NK-92 treated with Interleukin-12 subunit alpha and Interleukin-12 subunit beta, amount 100 ng/mL, for 24 hours (cell line): ENCODE data around the gene C17orf75.
"Not testable (repeated sequence)": the region's sequence is repeated elsewhere in the genome, so short reads cannot be mapped to it uniquely, and the experiment has no call there.

ENCODE experiments used
- DNase-seq: peaks from one replicate; lab custom pipeline; 2025; lab: John Stamatoyannopoulos, UW

C17orf75 gene

DNA sequence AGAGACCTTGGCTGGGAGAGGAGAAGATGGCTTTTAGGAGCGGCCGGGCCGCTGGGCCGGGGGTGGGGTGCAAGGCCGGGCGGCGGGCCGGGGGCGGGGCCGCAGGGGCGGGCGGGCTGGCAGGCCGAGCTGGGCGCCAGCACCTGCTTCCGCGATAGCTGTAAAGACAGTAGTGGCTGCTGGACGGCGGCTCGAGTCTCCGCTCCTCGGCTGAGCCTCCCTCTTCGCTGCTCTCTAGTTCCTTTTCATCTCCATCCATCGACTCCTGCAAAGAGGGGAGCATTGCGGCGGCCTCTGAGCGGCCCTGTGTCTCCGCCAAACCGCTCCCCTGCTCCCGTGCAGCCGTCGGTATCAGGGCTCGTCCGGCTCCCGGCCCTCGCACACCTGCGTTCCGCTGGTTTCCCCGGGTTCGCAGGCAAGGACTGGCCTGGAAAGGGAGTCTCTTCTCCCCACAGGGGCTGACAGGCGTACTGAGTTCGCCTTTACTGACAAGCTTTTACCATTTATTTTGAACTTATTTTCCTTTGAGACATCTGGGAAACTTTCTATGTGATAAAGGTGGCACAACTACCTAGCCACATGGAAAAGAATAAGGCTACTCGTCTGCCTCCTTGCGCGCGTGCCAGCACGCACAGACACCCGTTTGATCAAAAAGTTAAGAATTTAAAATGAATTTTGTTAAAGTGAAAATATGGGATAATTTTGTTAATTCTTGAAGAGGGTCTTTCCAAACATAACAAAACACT is at the start of gene C17orf75:
TSS of gene C17orf75 (minus strand) at position 317 of the 746 bp plus-strand sequence. CDS start at position 283, 34 bp downstream.
- DNase-seq: peak; percentile 80

DNA sequence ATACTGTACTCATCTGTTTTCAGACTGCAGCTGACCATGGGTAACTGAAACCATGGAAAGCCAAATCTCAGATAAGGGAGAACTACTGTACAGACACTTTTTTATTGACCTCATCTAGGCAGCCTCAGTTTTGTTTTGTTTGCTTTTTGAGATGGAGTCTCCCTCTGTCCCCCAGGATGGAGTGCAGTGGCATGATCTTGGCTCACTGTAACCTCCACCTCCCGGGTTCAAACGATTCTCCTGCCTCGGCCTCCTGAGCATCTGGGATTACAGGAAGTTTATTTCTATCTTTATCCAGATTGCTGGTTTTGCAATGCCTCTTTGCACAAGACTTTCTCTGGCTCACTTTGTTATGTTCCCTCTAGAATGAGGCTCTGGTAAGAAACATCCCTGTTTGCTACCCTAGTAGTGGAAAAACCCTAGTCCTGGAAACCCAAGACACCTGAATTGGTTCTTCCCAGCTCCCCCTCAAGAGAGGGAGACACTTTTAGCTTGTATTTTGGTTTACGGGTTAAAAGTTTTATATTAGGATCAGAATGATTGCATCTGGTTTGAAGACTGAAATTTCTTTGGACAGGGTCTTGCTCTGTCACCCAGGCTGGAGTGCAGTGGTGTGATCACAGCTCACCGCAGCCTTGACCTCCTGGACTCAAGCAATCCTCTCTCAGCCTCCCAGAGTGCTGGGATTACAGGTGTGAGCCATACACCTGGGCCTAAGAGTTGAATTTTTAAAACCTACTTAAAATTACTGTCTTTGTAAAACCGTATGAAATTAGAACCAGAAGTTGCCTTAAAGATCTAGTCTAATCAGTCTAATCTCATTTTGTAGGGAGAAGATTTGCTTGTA is 46.9 kb upstream of the C17orf75 start:
- no peak for DNase-seq

GRCh38 chr17:32388128-32388527 is 46.2 kb upstream of the C17orf75 start:
- not testable (repeated sequence) for DNase-seq

GRCh38 chr17:32386844-32387243 is 44.9 kb upstream of the C17orf75 start:
- DNase-seq: no peak

- no peak for DNase-seq
Observed at GRCh38 chr17:32385971-32386370, 44.0 kb upstream of the C17orf75 start.

GRCh38 chr17:32385121-32385520 is 43.1 kb upstream of the C17orf75 start:
- DNase-seq: no peak

- no peak for DNase-seq
Observed at GRCh38 chr17:32383926-32384434, 42.0 kb upstream of the C17orf75 start.

GRCh38 chr17:32382526-32383223 is 40.7 kb upstream of the C17orf75 start:
- DNase-seq: no peak

GRCh38 chr17:32370426-32370825 is 28.5 kb upstream of the C17orf75 start:
- no peak for DNase-seq

DNA sequence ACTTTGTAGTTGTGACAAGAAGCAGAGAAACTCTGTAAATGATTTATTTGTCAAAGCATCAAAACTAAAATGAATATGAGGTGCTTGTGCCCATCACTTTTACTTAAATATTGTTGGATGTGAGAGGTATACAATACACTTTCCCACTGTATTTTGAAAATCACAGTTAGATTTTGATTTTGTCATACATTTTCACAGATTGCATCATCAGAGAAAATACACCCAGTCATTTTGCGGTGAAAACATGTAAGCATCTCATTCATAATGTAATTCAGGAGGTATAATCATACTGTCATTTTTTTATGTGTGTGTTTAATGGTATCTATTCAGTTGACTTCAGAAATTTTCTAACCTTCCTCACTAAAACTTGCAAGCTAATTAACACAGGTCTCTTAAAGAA is 19.3 kb upstream of the C17orf75 start:
- no peak for DNase-seq

GRCh38 chr17:32357615-32358014 is 15.6 kb upstream of the C17orf75 start:
- DNase-seq: no peak

- no peak for DNase-seq
Observed at GRCh38 chr17:32356750-32357149, 14.8 kb upstream of the C17orf75 start.

DNA sequence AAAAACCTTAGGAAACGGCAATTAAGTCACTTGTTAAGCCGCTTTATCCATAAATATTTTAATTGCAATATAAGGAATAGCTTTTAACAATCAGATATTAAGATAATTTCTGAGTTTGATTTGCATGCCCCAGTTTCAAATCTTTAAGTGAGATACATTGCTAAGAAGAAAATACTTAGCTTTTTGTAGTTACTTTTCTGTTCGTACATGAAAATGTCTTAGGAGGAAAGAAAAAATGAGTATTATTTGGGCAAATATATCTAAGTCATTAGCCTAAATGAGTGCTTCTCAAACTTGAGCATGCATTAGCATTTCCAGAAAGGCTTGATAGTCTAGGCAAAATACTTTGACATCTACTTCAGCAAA is 14.4 kb upstream of the C17orf75 start:
- DNase-seq: no peak

GRCh38 chr17:32355649-32356377 is 13.8 kb upstream of the C17orf75 start:
- no peak for DNase-seq

- not testable (repeated sequence) for DNase-seq
Observed at GRCh38 chr17:32352734-32353133, 10.8 kb upstream of the C17orf75 start.

- DNase-seq: no peak
Observed at GRCh38 chr17:32350666-32351418, 8.9 kb upstream of the C17orf75 start.

GRCh38 chr17:32349854-32350665 is 8.1 kb upstream of the C17orf75 start, which contains the start of gene ZNF207:
Gene ZNF207, plus strand, starts transcription at chr17:32350157. Its CDS starts 129 bp downstream, at chr17:32350286.
- peak; percentile 89 for DNase-seq

- no peak for DNase-seq
Observed at GRCh38 chr17:32349503-32349853, 7.5 kb upstream of the C17orf75 start.

- no peak for DNase-seq
Observed at GRCh38 chr17:32348483-32348800, 6.5 kb upstream of the C17orf75 start.

DNA sequence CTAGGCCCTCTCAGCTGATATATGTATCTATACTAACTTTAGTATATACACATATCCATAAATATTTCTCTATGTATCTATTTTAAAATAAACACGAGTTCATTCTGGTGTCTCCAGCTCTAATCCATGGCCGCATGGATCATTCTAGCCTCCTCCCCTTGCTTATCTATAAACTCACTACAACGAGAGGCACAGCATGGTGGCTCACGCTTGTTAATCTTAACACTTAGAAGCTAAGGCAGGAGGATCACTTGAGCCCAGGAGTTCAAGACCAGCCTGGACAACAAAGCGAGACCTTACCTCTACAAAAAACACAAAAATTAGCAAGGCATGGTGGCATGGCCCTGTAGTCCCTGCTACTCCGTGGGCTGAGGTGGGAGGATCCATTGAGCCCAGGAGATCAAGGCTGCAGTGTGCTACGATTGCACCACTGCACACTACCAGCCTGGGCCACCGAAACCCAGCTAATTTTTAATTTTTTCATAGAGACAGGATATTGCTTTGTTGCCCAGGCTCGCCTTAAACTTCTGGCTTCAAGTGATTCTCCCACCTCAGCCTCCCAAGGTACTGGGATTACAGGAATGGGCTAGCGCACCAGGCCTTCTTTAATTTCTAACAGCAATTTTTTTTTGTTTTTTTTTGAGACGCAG is 4.1 kb upstream of the C17orf75 start:
- DNase-seq: no peak
